K562 (cell line): ENCODE results near the gene CD6. TPM values are rescaled to one million over a fixed set of nuclear protein-coding genes. Genes with fewer than 3 reads are reported as not detected.

Experiments used
- ATAC-seq: fragments of 200-7000 bp; cut with Tn5 transposase; 3 replicates; pipeline ENCODE4 v1.9.1; 2020; ENCODE audit warnings: moderate library complexity
- BruUV-seq: library from RNA; stranded (reverse); fragments of 400-500 nt; replicated peaks from 2 replicates; lab custom pipeline; 2021; lab: Mats Ljungman, UMichigan
- CTCF ChIA-PET: fragments of 300-600 bp; formaldehyde crosslinking; extraction: SDS; loops from one replicate; lab custom pipeline; 2021; ENCODE audit warnings: low intra/inter-chr PET ratio; lab: Yijun Ruan, JAX
- POLR2A ChIA-PET: fragments of 300-600, 350-650 bp; sonication (Branson Sonifier 250); formaldehyde crosslinking; extraction: SDS; loops from one replicate; lab custom pipeline; 2021; ENCODE audit warnings: antibody characterized with exemption, inconsistent platforms; lab: Yijun Ruan, JAX
- DNase-seq, 4 experiments: peaks; one replicate each; pipeline versions ENCODE4 v3.0.0 to v3.0.0-alpha.2; 2011 to 2018; ENCODE audit warnings: low spot score in 3 of 4, mixed read lengths in 3 of 4; ENCODE audit errors: extremely low read depth in 1 of 4
- FAIRE-seq: peaks from 2 replicates; lab custom pipeline; 2011; peaks lifted over from hg19 to GRCh38; lab: Jason Lieb, UNC
- H2AFZ ChIP-seq: 2 replicates; pipeline ENCODE4 v1.6.0; 2011; ENCODE audit warnings: low read depth, low read length, control low read depth, inconsistent platforms
- H3K27ac ChIP-seq: fragments of 200-600 bp; 3 replicates; pipeline ENCODE4 v1.8.0; 2011; ENCODE audit warnings: low read depth, mild to moderate bottlenecking, control low read depth, inconsistent platforms, low read length, moderate library complexity, mixed read lengths; ENCODE audit errors: extremely low read depth
- H3K27me3 ChIP-seq, 2 experiments: fragments of 300-600 bp in 1 of 2; 2 replicates in 1 of 2; 3 replicates in 1 of 2; pipeline versions ENCODE4 v1.6.0 to v1.8.0; 2011; ENCODE audit warnings: inconsistent platforms in 2 of 2, low read length in 2 of 2, mild to moderate bottlenecking in 1 of 2, mixed read lengths in 1 of 2, moderate library complexity in 1 of 2; ENCODE audit not compliant: control insufficient read depth in 2 of 2, insufficient read depth in 2 of 2
- H3K36me3 ChIP-seq: fragments of 300-600 bp; 3 replicates; pipeline ENCODE4 v1.8.0; 2011; ENCODE audit warnings: mild to moderate bottlenecking, low read length, inconsistent platforms; ENCODE audit not compliant: control insufficient read depth, insufficient read depth
- H3K4me1 ChIP-seq, 2 experiments: fragments of 200-600 bp in 1 of 2; replicated peaks in 1 of 2; 2 replicates in 1 of 2; 3 replicates in 1 of 2; pipeline versions ENCODE4 v1.5.1 to v1.8.0; 2011; ENCODE audit warnings: inconsistent platforms in 2 of 2, low read length in 2 of 2, mild to moderate bottlenecking in 1 of 2, mixed read lengths in 1 of 2, moderate library complexity in 1 of 2; ENCODE audit not compliant: control insufficient read depth in 2 of 2, insufficient read depth in 2 of 2
- H3K4me2 ChIP-seq: 2 replicates; pipeline ENCODE4 v1.6.1; 2011; ENCODE audit warnings: low read length, control low read depth, inconsistent platforms, mixed read lengths; ENCODE audit not compliant: insufficient read depth
- H3K4me3 ChIP-seq: fragments of 200-600 bp; sonication (generic), shearing (Covaris generic); 2 replicates; pipeline ENCODE4 v1.5.1; 2016; ENCODE audit warnings: control low read depth, inconsistent platforms
- H3K79me2 ChIP-seq: fragments of 200-600 bp; 3 replicates; pipeline ENCODE4 v1.8.0; 2011; ENCODE audit warnings: low read length, inconsistent platforms; ENCODE audit not compliant: control insufficient read depth, insufficient read depth
- H3K9ac ChIP-seq, 2 experiments: 2 replicates each; pipeline versions ENCODE4 v1.6.0 to v1.6.1; 2011; ENCODE audit warnings: low read depth in 2 of 2, low read length in 2 of 2, control low read depth in 1 of 2, inconsistent platforms in 1 of 2, mild to moderate bottlenecking in 1 of 2, mixed read lengths in 1 of 2; ENCODE audit not compliant: insufficient read depth in 1 of 2
- H3K9me1 ChIP-seq: one replicate; pipeline ENCODE4 v1.6.0; 2011; ENCODE audit warnings: inconsistent platforms, mild to moderate bottlenecking, low read length, moderate library complexity; ENCODE audit not compliant: control insufficient read depth, insufficient read depth
- H3K9me3 ChIP-seq: replicated peaks from 2 replicates; pipeline ENCODE4 v1.5.1; 2011; ENCODE audit warnings: low read depth, low read length, inconsistent platforms; ENCODE audit not compliant: control insufficient read depth, insufficient read depth
- H4K20me1 ChIP-seq: replicated peaks from 2 replicates; pipeline ENCODE4 v1.6.1; 2011; ENCODE audit warnings: low read length, inconsistent platforms, mixed read lengths; ENCODE audit not compliant: control insufficient read depth, insufficient read depth
- BRD4 ChIP-seq: fragments of 200-600 bp; sonication (generic); IDR thresholded peaks from 2 replicates; pipeline ENCODE4 v1.6.1; 2017; ENCODE audit warnings: inconsistent platforms
- CEBPZ ChIP-seq: fragments of 150-350 bp; IDR thresholded peaks from 2 replicates; pipeline ENCODE4 v1.6.1; 2014; ENCODE audit warnings: low read depth, mild to moderate bottlenecking, low read length, borderline replicate concordance
- ELF1 ChIP-seq: fragments of 200-800 bp; sonication (Bioruptor generic); IDR thresholded peaks from 2 replicates; pipeline ENCODE4 v1.6.1; 2016; ENCODE audit warnings: missing genetic modification characterization, missing compliant biosample characterization
- GATA2 ChIP-seq: sonication (generic); formaldehyde crosslinking; IDR thresholded peaks from 2 replicates; pipeline ENCODE4 v1.4.0; 2020; ENCODE audit warnings: mild to moderate bottlenecking, missing genetic modification reagents
- HBP1 ChIP-seq: fragments of 450-650 bp; formaldehyde crosslinking; IDR thresholded peaks from 2 replicates; pipeline ENCODE4 v1.4.0; 2022; ENCODE audit warnings: missing genetic modification characterization
- HMG20B ChIP-seq: fragments of 250-450 bp; sonication (Bioruptor Pico); IDR thresholded peaks from 2 replicates; pipeline ENCODE4 v1.5.0; 2021; ENCODE audit warnings: mild to moderate bottlenecking
- KAT2B ChIP-seq: IDR thresholded peaks from one replicate; pipeline ENCODE4 v1.6.1; 2012; ENCODE audit warnings: low read depth, mild to moderate bottlenecking, control low read depth, inconsistent platforms, low read length, moderate library complexity
- KAT8 ChIP-seq: fragments of 450-650 bp; IDR thresholded peaks from 2 replicates; pipeline ENCODE4 v1.6.1; 2016; ENCODE audit warnings: low read depth, mild to moderate bottlenecking
- MCM7 ChIP-seq, 2 experiments: fragments of 450-650 bp; IDR thresholded peaks; 2 replicates each; pipeline ENCODE4 v1.6.1; 2016 to 2018
- MECOM ChIP-seq: fragments of 250-450 bp; sonication (Bioruptor Pico); IDR thresholded peaks from 2 replicates; pipeline ENCODE4 v1.8.0; 2022; ENCODE audit warnings: inconsistent platforms
- MTA1 ChIP-seq: fragments of 450-650 bp; IDR thresholded peaks from 2 replicates; pipeline ENCODE4 v1.6.1; 2017; ENCODE audit warnings: borderline replicate concordance
- SMAD3 ChIP-seq: fragments of 450-650 bp; formaldehyde crosslinking; conservative IDR thresholded peaks from 2 replicates; pipeline ENCODE4 v1.4.0; 2020; ENCODE audit warnings: mild to moderate bottlenecking
- SMC3 ChIP-seq: conservative IDR thresholded peaks from 2 replicates; pipeline ENCODE4 v1.6.1; 2011; ENCODE audit warnings: low read depth, low read length, improper control_type of control experiment; ENCODE audit not compliant: insufficient read depth
- SOX6 ChIP-seq: fragments of 450-650 bp; IDR thresholded peaks from 2 replicates; pipeline ENCODE4 v1.6.1; 2014; ENCODE audit warnings: mild to moderate bottlenecking
- TCF7 ChIP-seq: sonication (generic); IDR thresholded peaks from 2 replicates; pipeline ENCODE4 v1.6.1; 2016; ENCODE audit warnings: antibody characterized with exemption, borderline replicate concordance
- ZBTB1 ChIP-seq: sonication (generic); formaldehyde crosslinking; IDR thresholded peaks from 2 replicates; pipeline ENCODE4 v1.8.1; 2023; ENCODE audit warnings: missing genetic modification reagents, low read depth, mild to moderate bottlenecking, borderline replicate concordance
- ZNF280B ChIP-seq: fragments of 250-450 bp; sonication (Bioruptor Pico); IDR thresholded peaks from 2 replicates; pipeline ENCODE4 v1.5.1; 2021; ENCODE audit warnings: mild to moderate bottlenecking
- WGBS: fragments of 100-300 bp; shearing (Covaris generic); methylation state at CpG from one replicate; pipeline ENCODE4 v1.1.6; 2016; ENCODE audit warnings: low coverage, mixed read lengths; ENCODE audit not compliant: insufficient coverage; ENCODE audit errors: missing lambda C conversion rate; 5-methylcytosine and 5-hydroxymethylcytosine counted together
- in situ Hi-C: fragments of 300-500 bp; cut with MboI; formaldehyde crosslinking; loops from 4 replicates; pipeline ENCODE4 v1.15.0; 2018; ENCODE audit warnings: inconsistent platforms, mixed read lengths
- intact Hi-C: fragments of 100-400 bp; cut with micrococcal nuclease; formaldehyde crosslinking; loops from 2 replicates; pipeline ENCODE4 v1.14.2; 2022
- polyA plus RNA-seq, 8 experiments: library from polyadenylated mRNA; depleted of rRNA in 4 of 8; stranded (reverse) in 5 of 8; unstranded in 3 of 8; fragments of >200 nt; fragmentation: Nextera tagmentation in 2 of 8; fragmentation: Illumina TruSeq in 1 of 8; extraction: Ambion mirVana in 2 of 8; extraction: Trizol in 1 of 8; gene quantifications; 2 replicates each; pipeline versions ENCODE4 v1.2.1 to v1.2.3, GENCODE V29; 2011 to 2014; ENCODE audit warnings: inconsistent platforms in 1 of 8, missing spikeins in 1 of 8
- total RNA-seq, 7 experiments: library from RNA; depleted of rRNA in 6 of 7; stranded (reverse); fragments of >200 nt in 6 of 7; fragmentation: Illumina TruSeq in 2 of 7; extraction: Trizol in 2 of 7; gene quantifications; 2 replicates each; pipeline versions ENCODE4 v1.2.1 to v1.2.3, GENCODE V29; 2011 to 2021; ENCODE audit warnings: low replicate concordance in 1 of 7

CD6 gene
- total and polyA plus RNA-seq, 9 of the 15 experiments (the other 6 are each of a cell fraction or from before 2014, with no cell fraction given): 0.84 TPM; not detected in 8

GRCh38 chr11:60934790-60935605 lies 36.5 kb upstream of the CD6 start:
- Histone ChIP-seq H2AFZ (no peak overlapping the region), H3K4me2 (no peak overlapping the region), H3K79me2 (no peaks in the 10 kb centered on the region), H3K27ac (no peak overlapping the region), H3K27me3 (peaks cover 69 to 93% of the 10 kb centered on the region in 2 experiments), H3K4me3 (no peak overlapping the region), H3K4me1 (peaks cover 0 to 24% of the 10 kb centered on the region in 2 experiments; a peak in 1 of 5 replicates), H3K9me1 (no peaks in the 10 kb centered on the region), H3K9ac (no peak overlapping the region), H3K36me3 (no peaks in the 10 kb centered on the region), H4K20me1 (peaks cover 23% of the 10 kb centered on the region), H3K9me3 (no peaks in the 10 kb centered on the region)
- in situ Hi-C loops: no loop called here
- ChIA-PET POLR2A (interaction anchor here (1.1 kb wide), 1 partner anchor 17 kb away, joined by 3 read pairs; no protein-coding TSS in a partner anchor), CTCF (no interaction called here)
- intact Hi-C loops: no loop called here
- FAIRE-seq (no peak), ATAC-seq (no peak), DNase-seq (no peak)
- BruUV-seq: no TSS peak
- 5% methylated on average over 19 of the region's 21 CpGs for WGBS
- TF ChIP-seq ELF1 (no peak), ZNF280B (no peak), HMG20B (CRISPR knock-in tag) (no peak), BRD4 (no peak), ZBTB1 (no peak), SMC3 (no peak), SOX6 (no peak), CEBPZ (no peak), KAT8 (no peak), MCM7 (IDR thresholded peaks at IDR 0.05) (no peak), TCF7 (no peak), MECOM (CRISPR knock-in tag) (no peak), KAT2B (no peak), HBP1 (no peak), GATA2 (no peak), SMAD3 (CRISPR knock-in tag) (no peak), MTA1 (no peak)
